HL-60 (cell line): ENCODE results near the gene ADRM1.

ENCODE experiments used
- DNase-seq, 2 experiments: peaks; one replicate each; pipeline ENCODE4 v3.0.0-alpha.2; 2010 to 2020; ENCODE audit warnings: low read depth in 1 of 2, low spot score in 1 of 2
- H3K27ac ChIP-seq: fragments of 250-450 bp; sonication (Bioruptor Pico); replicated peaks from 2 replicates; pipeline ENCODE4 v1.5.1; 2020; ENCODE audit warnings: mild to moderate bottlenecking, moderate library complexity
- H3K27me3 ChIP-seq: fragments of 250-450 bp; sonication (Bioruptor Pico); 2 replicates; pipeline ENCODE4 v1.5.1; 2021; ENCODE audit warnings: mild to moderate bottlenecking, moderate library complexity; ENCODE audit not compliant: insufficient read depth, poor library complexity, severe bottlenecking
- H3K4me3 ChIP-seq: replicated peaks from 2 replicates; pipeline ENCODE4 v1.5.1; 2011; ENCODE audit warnings: mild to moderate bottlenecking, control low read depth, low read length; ENCODE audit not compliant: insufficient read depth
- GABPA ChIP-seq: IDR thresholded peaks from 2 replicates; pipeline ENCODE4 v1.6.1; 2012; ENCODE audit warnings: low read depth
- POLR2AphosphoS5 ChIP-seq: IDR thresholded peaks from 2 replicates; pipeline ENCODE4 v1.6.1; 2012; ENCODE audit warnings: low read depth
- SPI1 ChIP-seq: IDR thresholded peaks from 2 replicates; pipeline ENCODE4 v1.6.1; 2012; ENCODE audit warnings: low read depth, mild to moderate bottlenecking, borderline replicate concordance
- TF ChIP-seq, protein P1 (sequence below): IDR thresholded peaks from one replicate; pipeline ENCODE4 v1.5.1; 2011; ENCODE audit warnings: low read length, control low read depth, inconsistent platforms; ENCODE audit not compliant: insufficient read depth
- TF ChIP-seq, protein P2 (sequence below): IDR thresholded peaks from 2 replicates; pipeline ENCODE4 v1.6.1; 2012; ENCODE audit warnings: low read depth; ENCODE audit not compliant: insufficient replicate concordance

ADRM1 gene

DNA sequence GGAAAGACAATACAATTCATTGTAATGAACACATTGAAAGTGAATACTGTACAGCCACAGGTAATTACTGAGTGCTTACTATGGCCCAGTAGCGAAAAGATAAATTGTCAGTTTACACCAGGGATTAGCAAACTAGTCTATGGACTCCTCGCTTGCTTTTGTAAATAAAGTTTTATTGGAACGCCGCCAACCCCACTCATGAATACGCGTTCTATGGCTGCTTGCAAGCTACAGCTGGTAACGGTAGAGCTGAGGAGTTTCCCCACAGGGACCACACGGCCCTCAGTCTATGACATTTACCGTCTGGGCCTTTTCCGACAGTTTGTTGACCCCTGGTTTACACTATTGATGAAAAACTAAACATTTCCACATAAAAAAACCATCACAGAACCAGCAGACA, 40.1 kb downstream of the ADRM1 start:
- H3K27ac ChIP-seq = no peak overlapping the region
- no peak for DNase-seq
- no peaks in the 10 kb centered on the region for H3K27me3 ChIP-seq
- no peak overlapping the region for H3K4me3 ChIP-seq
- TF ChIP-seq POLR2AphosphoS5 = no peak
- TF ChIP-seq, protein P1, sequence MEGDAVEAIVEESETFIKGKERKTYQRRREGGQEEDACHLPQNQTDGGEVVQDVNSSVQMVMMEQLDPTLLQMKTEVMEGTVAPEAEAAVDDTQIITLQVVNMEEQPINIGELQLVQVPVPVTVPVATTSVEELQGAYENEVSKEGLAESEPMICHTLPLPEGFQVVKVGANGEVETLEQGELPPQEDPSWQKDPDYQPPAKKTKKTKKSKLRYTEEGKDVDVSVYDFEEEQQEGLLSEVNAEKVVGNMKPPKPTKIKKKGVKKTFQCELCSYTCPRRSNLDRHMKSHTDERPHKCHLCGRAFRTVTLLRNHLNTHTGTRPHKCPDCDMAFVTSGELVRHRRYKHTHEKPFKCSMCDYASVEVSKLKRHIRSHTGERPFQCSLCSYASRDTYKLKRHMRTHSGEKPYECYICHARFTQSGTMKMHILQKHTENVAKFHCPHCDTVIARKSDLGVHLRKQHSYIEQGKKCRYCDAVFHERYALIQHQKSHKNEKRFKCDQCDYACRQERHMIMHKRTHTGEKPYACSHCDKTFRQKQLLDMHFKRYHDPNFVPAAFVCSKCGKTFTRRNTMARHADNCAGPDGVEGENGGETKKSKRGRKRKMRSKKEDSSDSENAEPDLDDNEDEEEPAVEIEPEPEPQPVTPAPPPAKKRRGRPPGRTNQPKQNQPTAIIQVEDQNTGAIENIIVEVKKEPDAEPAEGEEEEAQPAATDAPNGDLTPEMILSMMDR = no peak
- no peak for TF ChIP-seq SPI1
- TF ChIP-seq, protein P2, sequence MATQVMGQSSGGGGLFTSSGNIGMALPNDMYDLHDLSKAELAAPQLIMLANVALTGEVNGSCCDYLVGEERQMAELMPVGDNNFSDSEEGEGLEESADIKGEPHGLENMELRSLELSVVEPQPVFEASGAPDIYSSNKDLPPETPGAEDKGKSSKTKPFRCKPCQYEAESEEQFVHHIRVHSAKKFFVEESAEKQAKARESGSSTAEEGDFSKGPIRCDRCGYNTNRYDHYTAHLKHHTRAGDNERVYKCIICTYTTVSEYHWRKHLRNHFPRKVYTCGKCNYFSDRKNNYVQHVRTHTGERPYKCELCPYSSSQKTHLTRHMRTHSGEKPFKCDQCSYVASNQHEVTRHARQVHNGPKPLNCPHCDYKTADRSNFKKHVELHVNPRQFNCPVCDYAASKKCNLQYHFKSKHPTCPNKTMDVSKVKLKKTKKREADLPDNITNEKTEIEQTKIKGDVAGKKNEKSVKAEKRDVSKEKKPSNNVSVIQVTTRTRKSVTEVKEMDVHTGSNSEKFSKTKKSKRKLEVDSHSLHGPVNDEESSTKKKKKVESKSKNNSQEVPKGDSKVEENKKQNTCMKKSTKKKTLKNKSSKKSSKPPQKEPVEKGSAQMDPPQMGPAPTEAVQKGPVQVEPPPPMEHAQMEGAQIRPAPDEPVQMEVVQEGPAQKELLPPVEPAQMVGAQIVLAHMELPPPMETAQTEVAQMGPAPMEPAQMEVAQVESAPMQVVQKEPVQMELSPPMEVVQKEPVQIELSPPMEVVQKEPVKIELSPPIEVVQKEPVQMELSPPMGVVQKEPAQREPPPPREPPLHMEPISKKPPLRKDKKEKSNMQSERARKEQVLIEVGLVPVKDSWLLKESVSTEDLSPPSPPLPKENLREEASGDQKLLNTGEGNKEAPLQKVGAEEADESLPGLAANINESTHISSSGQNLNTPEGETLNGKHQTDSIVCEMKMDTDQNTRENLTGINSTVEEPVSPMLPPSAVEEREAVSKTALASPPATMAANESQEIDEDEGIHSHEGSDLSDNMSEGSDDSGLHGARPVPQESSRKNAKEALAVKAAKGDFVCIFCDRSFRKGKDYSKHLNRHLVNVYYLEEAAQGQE = no peak
- TF ChIP-seq GABPA = no peak

DNA sequence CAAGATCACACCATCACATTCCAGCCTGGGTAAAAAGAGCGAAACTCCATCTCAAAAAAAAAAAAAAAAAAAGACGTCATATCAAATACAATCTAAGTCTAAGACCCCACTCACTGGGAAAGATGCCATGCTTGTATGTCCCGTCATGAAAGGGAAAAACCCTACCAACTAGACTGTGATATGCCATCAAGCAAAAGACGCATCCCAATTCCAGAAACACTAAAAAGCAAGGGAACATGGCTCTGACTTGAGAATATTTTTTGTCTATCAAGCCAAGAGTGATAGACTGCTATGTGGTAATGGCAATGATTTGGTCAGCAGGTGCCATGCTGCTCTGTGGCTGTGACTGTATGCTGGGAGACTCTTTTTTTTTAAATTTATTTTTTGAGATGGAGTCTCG, 41.3 kb downstream of the ADRM1 start:
- no peak for TF ChIP-seq POLR2AphosphoS5
- TF ChIP-seq SPI1 = no peak
- no peak for TF ChIP-seq GABPA
- TF ChIP-seq, protein P1 = no peak
- TF ChIP-seq, protein P2 = no peak
- no peak overlapping the region for H3K4me3 ChIP-seq
- H3K27me3 ChIP-seq = no peaks in the 10 kb centered on the region
- H3K27ac ChIP-seq = no peak overlapping the region
- no peak for DNase-seq

DNA sequence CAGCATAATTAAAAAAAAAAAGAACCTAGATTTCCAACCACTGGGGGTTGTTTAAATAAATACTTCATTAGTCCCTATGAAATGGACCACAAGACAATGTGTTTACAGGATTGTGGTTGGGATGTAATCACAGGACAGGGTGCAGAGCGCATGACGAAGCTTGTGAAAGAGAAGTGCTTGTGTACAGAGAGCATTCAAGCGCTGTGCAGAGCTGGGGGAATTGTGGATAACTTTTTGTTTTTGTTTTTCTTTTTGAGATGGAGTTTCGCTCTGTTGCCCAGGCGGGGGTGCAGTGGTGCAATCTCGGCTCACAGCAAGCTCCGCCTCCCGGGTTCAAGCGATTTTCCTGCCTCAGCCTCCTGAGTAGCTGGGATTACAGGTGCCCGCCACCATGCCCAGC, 42.0 kb downstream of the ADRM1 start:
- H3K27me3 ChIP-seq = no peaks in the 10 kb centered on the region

More for the DNA sequence above, 42.0 kb downstream of the ADRM1 start:
- no peak for DNase-seq
- H3K4me3 ChIP-seq = no peak overlapping the region
- no peak for TF ChIP-seq POLR2AphosphoS5
- TF ChIP-seq SPI1 = no peak
- TF ChIP-seq GABPA = no peak
- TF ChIP-seq, protein P1 = no peak
- TF ChIP-seq, protein P2 = no peak
- H3K27ac ChIP-seq = no peak overlapping the region
